ENCODE data around the gene ZRANB3.

ZRANB3 gene

DNA sequence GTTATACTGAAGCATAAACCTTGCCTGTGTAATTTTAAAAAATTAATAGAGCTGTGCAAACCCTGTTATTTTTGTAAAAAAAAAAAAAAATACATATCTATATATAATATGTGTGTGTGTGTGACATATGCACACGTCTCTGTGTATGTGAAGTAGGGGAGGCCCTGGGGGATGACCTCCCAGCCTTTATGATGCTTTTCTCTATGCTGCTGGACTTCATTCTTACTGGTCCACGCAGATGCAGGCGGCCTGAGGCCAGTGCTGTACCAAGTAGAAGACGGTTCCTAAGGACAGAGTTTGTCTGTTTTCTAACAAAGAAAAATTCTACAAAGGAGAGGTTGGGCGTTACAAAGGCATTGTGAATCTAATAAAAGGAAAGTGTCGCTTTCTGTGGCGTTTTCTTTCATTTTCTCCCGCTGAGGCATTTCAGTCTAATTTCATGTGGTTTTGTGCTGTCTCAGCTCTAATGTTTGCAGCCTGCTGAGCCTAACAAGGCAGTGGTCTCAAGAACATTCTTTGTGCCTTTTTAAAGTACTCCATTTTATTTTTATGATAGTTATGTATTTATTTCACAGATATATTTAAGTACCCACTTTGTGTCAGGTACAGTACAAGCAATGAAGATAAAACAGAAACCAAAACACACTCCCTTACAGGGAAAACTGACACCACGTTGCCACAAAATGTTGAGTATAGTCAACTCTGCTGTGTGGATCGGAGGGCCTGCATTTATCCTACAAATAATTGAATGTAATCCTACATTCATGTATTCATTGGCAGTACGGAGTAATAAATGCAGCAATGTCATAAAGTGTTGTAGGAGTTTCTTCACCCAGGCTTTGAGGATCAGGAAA is 360.9 kb downstream of the ZRANB3 start:
- TF ChIP-seq EZH2phosphoT487 (IDR thresholded peaks at IDR 0.05; ENCODE audit: low read depth) = no peak
- TF ChIP-seq, protein P1, sequence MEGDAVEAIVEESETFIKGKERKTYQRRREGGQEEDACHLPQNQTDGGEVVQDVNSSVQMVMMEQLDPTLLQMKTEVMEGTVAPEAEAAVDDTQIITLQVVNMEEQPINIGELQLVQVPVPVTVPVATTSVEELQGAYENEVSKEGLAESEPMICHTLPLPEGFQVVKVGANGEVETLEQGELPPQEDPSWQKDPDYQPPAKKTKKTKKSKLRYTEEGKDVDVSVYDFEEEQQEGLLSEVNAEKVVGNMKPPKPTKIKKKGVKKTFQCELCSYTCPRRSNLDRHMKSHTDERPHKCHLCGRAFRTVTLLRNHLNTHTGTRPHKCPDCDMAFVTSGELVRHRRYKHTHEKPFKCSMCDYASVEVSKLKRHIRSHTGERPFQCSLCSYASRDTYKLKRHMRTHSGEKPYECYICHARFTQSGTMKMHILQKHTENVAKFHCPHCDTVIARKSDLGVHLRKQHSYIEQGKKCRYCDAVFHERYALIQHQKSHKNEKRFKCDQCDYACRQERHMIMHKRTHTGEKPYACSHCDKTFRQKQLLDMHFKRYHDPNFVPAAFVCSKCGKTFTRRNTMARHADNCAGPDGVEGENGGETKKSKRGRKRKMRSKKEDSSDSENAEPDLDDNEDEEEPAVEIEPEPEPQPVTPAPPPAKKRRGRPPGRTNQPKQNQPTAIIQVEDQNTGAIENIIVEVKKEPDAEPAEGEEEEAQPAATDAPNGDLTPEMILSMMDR (IDR thresholded peaks at IDR 0.05; ENCODE audit: low read depth, low read length) = no peak
- no peaks in the 10 kb centered on the region for H3K79me2 ChIP-seq (ENCODE audit: low read length)
- peaks cover 22% of the 10 kb centered on the region for H3K36me3 ChIP-seq (replicated peaks; ENCODE audit: low read depth, low read length)
- no peak overlapping the region for H3K9ac ChIP-seq (ENCODE audit: low read length)
- no peak overlapping the region for H3K4me2 ChIP-seq (ENCODE audit: low read length)
- H4K20me1 ChIP-seq (ENCODE audit: insufficient read depth, low read length) = no peaks in the 10 kb centered on the region
- no peaks in the 10 kb centered on the region for H3K4me1 ChIP-seq (ENCODE audit: low read length)
- H3K4me3 ChIP-seq (ENCODE audit: low read length) = no peak overlapping the region
- no peak overlapping the region for H2AFZ ChIP-seq (ENCODE audit: low read depth, low read length)
- no peaks in the 10 kb centered on the region for H3K9me3 ChIP-seq (ENCODE audit: insufficient read depth, low read length)
- no peak overlapping the region for H3K27ac ChIP-seq (ENCODE audit: low read length)
- H3K27me3 ChIP-seq (ENCODE audit: low read depth, low read length) = no peaks in the 10 kb centered on the region

- TF ChIP-seq EZH2phosphoT487 (IDR thresholded peaks at IDR 0.05; ENCODE audit: low read depth) = no peak
- TF ChIP-seq, protein P1 (IDR thresholded peaks at IDR 0.05; ENCODE audit: low read depth, low read length) = no peak
- no peak overlapping the region for H3K27ac ChIP-seq (ENCODE audit: low read length)
- no peaks in the 10 kb centered on the region for H4K20me1 ChIP-seq (ENCODE audit: insufficient read depth, low read length)
- peaks cover 35% of the 10 kb centered on the region for H3K36me3 ChIP-seq (replicated peaks; ENCODE audit: low read depth, low read length)
- H3K27me3 ChIP-seq (ENCODE audit: low read depth, low read length) = no peaks in the 10 kb centered on the region
- no peaks in the 10 kb centered on the region for H3K9me3 ChIP-seq (ENCODE audit: insufficient read depth, low read length)
- H2AFZ ChIP-seq (ENCODE audit: low read depth, low read length) = no peak overlapping the region
- no peak overlapping the region for H3K4me2 ChIP-seq (ENCODE audit: low read length)
- no peaks in the 10 kb centered on the region for H3K79me2 ChIP-seq (ENCODE audit: low read length)
- H3K4me1 ChIP-seq (ENCODE audit: low read length) = peaks cover 2% of the 10 kb centered on the region
- H3K9ac ChIP-seq (ENCODE audit: low read length) = no peak overlapping the region
- H3K4me3 ChIP-seq (ENCODE audit: low read length) = no peak overlapping the region
Observed at GRCh38 chr2:135168204-135168856, 362.7 kb downstream of the ZRANB3 start.

DNA sequence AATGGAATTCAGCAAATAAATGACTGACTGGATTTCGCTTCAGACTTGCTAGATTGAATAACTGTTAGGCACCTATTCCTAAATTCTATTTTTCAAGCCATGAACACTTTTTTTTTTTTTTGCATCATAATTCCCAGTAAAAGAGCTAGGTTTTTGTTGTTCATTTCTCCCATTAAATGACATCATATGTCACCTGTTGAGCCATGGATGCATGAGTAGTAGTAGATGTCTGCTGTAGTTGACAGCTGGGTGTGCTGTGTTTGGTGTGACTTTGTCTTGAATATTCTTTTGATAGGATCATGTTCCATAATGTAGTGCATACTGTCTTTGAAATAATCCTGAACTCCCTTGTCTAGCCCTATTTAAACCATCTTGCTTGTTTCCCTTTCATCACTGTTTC is 363.7 kb downstream of the ZRANB3 start:
- Histone ChIP-seq H2AFZ (ENCODE audit: low read depth, low read length) (no peak overlapping the region), H3K4me2 (ENCODE audit: low read length) (no peak overlapping the region), H3K9ac (ENCODE audit: low read length) (no peak overlapping the region), H3K4me3 (ENCODE audit: low read length) (no peak overlapping the region), H3K27ac (ENCODE audit: low read length) (no peak overlapping the region), H3K9me3 (ENCODE audit: insufficient read depth, low read length) (no peaks in the 10 kb centered on the region), H3K79me2 (ENCODE audit: low read length) (no peaks in the 10 kb centered on the region), H4K20me1 (ENCODE audit: insufficient read depth, low read length) (0 out of 2 replicates have a peak, but pooled peaks cover 7% of the 10 kb centered on the region), H3K36me3 (replicated peaks; ENCODE audit: low read depth, low read length) (peaks cover 35% of the 10 kb centered on the region), H3K27me3 (ENCODE audit: low read depth, low read length) (no peaks in the 10 kb centered on the region), H3K4me1 (ENCODE audit: low read length) (peaks cover 13% of the 10 kb centered on the region)
- TF ChIP-seq, protein P1 (IDR thresholded peaks at IDR 0.05; ENCODE audit: low read depth, low read length) = no peak
- TF ChIP-seq EZH2phosphoT487 (IDR thresholded peaks at IDR 0.05; ENCODE audit: low read depth) = no peak

GRCh38 chr2:135164431-135164830 is 366.6 kb downstream of the ZRANB3 start:
- peaks cover 26% of the 10 kb centered on the region for H3K36me3 ChIP-seq (replicated peaks; ENCODE audit: low read depth, low read length)
- H3K9me3 ChIP-seq (ENCODE audit: insufficient read depth, low read length) = no peaks in the 10 kb centered on the region
- H3K4me1 ChIP-seq (ENCODE audit: low read length) = peaks cover 21% of the 10 kb centered on the region
- no peak for TF ChIP-seq EZH2phosphoT487 (IDR thresholded peaks at IDR 0.05; ENCODE audit: low read depth)
- TF ChIP-seq, protein P1 (IDR thresholded peaks at IDR 0.05; ENCODE audit: low read depth, low read length) = no peak
- no peak overlapping the region for H3K4me2 ChIP-seq (ENCODE audit: low read length)
- no peak overlapping the region for H3K9ac ChIP-seq (ENCODE audit: low read length)
- H3K4me3 ChIP-seq (ENCODE audit: low read length) = no peak overlapping the region
- 0 out of 2 replicates have a peak, but pooled peaks cover 7% of the 10 kb centered on the region for H4K20me1 ChIP-seq (ENCODE audit: insufficient read depth, low read length)
- no peak overlapping the region for H3K27ac ChIP-seq (ENCODE audit: low read length)
- no peaks in the 10 kb centered on the region for H3K79me2 ChIP-seq (ENCODE audit: low read length)
- H2AFZ ChIP-seq (ENCODE audit: low read depth, low read length) = no peak overlapping the region
- no peaks in the 10 kb centered on the region for H3K27me3 ChIP-seq (ENCODE audit: low read depth, low read length)

All from OCI-LY3 (cell line).